GM19025 (cell line): Measurements from ENCODE around the gene FGD3.

Experiments
- ATAC-seq: cut with Tn5 transposase; IDR thresholded peaks from one replicate; pipeline ENCODE4 v1.9.1; 2021; ENCODE audit warnings: mild to moderate bottlenecking, low read depth, moderate library complexity; ENCODE audit not compliant: unreplicated experiment

FGD3 gene

DNA sequence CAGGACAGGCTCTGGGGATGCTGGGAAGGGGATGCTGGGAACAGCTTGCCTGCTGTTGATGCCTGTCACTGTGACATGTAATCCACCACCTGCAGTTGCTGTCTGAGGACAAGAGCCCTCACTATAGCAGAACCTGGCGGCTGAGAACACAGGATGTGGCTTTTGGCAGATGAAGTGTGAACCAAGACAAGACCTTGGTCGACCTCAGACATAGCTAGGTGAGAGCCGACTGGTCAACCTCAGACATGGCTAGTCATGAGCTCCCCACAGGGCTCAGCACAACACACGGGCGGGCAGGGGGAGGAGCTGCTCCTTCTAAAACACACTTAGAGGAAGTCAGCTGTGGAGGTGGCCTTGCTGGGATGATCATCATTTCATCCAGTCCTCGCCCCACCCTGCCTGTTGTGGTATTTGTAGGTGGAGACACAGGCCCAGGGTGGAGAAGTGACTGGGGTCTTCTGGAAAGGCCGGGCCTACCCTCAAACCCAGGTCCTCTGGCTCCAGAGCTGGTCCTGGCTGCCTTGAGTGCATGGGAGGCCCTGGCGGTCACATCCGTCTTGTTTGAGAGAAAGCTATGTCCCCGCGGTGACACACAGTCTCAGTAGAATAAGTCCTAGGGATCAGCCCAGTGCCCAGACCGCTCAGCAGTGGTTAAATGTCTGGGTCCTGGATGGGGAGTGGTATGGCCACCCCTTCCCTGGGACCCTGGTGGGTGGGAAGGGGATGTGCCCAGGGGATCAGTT lies 117.2 kb downstream of the FGD3 start:
- ATAC-seq = peak; percentile 91

DNA sequence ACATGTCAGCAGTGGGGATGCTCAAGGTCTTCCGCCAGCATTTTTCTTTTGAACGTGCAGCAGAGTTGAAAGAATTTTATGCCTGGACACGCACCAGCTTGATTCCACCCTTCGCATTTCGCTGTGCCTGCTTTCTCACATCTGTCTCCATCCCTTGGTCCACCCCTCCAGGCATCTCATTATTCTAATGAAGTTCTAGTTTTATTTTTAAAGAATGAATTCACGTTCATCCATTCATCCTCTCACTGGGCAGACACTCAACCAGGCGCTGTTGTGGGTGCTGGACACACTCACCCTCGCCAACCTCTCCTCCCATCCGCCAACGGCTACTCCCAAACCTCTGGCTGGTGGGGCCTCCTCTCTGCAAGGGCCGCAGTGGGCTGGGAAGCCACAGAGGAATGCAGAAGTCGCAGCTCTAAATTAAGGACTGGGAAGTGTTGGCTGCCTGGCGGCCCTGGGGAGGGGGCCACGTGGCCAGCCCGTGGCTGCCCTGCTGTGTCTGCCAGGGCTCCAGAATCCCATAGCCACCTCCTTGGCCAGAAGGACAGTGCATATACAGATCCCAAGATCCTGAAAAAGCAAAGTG lies 117.9 kb downstream of the FGD3 start:
- ATAC-seq = no peak

DNA sequence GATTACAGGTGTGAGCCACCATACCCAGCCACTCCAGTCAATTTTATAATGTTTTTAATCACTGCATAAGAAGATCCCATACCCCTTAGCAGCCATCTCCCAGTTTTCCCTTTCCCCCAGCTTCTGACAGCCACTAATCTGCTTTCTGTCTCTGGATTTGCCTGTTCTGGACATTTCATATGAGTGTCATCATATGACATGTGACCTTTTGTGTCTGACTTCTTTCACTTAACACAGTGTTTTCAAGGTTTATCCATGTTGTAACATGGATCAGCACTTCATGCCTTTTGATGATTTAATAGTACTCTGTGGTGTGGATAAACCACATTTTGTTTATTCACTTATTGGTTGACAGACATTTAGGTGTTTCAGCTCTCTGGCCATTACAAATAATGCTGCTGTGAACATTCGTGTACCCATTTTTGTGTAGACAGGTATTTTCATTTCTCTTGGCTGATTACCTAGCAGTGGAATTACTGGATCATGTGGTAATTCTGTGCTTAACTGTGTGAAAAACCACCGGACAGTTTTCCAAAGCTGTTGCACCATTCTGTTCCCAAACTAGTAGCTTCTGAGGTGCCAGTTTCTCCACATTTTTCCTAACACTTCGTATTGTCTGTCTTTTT lies 119.8 kb downstream of the FGD3 start:
- ATAC-seq = no peak

DNA sequence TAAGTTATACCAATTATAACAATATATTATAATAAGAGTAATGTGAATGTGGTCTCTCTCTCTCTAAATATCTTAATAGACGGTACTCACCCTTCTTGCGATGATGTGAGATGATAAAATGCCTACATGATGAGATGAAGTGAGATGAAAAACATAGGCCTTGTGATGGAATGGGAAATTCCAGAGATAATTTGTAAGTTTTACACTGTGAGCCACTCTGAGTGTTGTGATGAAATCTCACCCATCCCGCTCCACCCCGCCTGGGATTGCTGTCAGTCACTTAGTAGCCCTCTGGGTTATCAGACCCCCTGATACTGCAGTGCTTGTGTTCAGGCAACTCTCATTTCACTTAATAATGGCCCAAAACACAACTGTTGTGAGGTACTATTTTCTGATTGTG lies 121.6 kb downstream of the FGD3 start:
- ATAC-seq = no peak

DNA sequence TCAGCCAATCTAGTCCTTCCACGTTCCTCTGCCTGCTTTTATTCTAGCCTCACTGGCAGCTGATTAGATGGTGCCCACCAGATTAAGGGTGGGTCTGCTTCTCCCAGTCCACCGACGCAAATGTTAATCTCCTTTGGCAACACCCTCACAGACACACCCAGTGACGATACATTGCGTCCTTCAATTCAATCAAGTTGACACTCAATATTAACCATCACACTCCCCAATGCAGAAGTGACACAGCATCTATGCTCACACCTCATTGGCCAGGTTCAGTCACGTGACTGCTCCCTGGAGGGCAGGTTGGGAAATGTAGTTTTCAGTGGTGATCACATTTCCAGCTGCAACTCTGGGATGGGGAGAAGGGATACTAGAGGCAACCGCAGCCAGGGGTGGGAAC lies 124.1 kb downstream of the FGD3 start:
- ATAC-seq = no peak

DNA sequence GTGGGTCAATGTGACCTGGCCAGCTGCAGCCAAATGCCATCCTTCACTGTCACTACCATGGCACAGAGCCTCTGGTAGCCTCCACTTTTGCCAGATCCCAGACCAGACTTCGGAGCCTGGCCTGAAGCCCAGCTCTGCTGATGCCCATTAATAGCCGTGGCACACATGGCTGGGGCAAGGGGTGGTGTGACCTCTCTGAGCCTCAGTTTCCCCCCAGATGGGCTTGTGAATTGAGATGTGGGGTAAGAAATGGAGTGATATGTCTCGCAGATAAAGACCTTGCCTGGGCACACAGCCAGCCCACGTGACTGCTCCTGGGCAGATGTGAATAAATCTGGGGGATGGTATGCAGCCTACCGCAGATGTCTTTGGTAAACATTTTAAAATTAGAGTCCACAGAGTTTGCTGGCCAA lies 125.1 kb downstream of the FGD3 start:
- ATAC-seq = no peak

DNA sequence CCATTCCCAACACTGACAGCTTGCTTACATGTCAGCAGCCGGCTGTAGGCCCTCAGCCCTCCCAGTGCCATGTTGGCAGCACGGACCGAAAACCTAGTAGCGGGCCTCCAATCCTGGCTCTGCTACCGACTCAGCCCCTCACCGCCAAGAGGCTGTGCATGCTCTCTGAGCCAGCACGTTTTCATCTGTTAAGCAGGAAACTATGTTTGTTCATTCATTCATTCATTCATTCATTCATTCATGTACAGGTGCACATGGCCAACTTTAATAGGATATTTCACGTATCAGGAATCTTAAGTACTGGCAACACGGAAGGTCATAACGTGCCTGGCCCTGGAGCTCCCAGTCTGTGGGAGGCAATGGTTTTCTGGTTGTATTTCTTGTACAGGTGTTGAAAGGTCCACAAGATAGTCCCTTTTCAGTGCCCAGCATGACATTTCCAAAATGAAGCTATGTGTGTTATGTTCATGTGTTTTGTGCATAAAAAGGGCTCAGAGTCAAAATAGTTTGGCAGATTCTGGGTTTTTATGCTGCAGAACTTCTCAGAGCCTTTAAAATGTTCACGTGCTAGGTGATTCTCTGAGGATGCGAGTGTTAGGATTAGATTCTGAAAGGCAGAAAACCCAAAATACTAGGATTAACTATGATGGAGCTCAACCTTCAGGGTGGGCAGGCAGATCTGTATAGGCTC lies 128.9 kb downstream of the FGD3 start:
- ATAC-seq = no peak

DNA sequence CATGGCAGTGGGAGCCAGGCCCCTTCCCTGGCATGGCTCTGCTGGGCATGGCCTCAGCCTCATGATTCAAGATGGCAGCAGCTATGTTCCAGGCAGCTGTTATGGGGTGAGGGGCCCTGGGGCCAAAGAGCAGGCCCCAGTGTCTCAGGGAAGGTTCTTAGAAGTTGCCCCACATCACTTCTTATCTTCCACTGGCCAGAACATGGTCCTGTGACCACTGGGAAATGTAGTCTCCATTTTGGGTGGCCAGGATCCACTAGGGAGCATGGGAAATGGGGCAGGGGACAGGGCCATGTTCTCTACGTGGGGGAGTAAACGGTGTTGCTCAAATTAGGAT lies 129.4 kb downstream of the FGD3 start:
- ATAC-seq = no peak

DNA sequence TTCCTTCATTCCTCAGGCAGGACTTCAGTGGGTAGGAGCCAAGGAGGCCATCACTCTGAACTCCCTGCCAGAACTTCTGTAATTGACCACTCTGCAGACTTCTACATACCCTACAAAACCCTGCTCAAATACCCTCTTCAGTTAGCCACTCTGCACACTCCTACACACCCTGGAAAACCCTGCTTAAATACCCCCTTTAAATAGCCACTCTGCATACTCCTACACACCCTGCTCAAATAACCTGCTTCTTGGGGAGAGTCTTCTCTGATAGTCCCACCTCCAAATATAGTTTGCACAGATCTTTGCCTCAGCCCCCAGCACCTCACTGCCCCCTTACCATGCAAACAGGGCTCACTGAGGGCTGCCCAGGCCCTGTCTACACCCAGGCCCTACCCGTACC lies 130.0 kb downstream of the FGD3 start:
- ATAC-seq = no peak

DNA sequence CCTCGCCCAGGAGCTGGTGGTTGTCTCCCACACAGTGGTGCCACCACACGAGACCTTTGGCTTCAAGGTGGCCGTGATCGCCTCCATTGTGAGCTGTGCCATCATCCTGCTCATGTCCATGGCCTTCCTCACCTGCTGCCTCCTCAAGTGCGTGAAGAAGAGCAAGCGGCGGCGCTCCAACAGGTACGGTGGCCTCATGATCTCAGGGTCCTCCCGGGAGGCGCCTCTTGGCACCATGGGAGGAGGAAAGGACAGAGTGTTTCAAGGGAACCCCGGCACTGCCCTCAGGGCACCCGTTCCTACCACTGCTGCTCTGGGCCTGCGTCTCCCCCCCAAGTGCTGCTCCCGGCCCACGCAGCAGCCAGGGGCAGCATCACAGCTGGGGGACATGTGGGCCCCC lies 130.5 kb downstream of the FGD3 start:
- ATAC-seq = no peak

DNA sequence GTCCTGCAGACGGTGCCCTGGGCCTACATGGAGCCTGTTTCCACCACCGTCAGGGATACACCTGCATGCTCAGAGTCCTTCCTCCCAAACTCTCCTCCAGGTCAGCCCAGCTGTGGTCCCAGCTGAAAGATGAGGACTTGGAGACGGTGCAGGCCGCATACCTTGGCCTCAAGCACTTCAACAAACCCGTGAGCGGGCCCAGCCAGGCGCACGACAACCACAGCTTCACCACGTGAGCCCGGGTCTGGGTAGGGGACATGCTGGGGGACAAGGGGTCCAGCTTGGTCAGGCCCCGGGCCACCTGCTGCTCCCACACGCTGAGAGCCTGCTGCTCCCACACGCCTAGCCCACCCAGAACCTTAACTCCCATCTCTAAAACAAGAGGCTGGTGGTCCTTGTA lies 132.0 kb downstream of the FGD3 start:
- ATAC-seq = no peak

DNA sequence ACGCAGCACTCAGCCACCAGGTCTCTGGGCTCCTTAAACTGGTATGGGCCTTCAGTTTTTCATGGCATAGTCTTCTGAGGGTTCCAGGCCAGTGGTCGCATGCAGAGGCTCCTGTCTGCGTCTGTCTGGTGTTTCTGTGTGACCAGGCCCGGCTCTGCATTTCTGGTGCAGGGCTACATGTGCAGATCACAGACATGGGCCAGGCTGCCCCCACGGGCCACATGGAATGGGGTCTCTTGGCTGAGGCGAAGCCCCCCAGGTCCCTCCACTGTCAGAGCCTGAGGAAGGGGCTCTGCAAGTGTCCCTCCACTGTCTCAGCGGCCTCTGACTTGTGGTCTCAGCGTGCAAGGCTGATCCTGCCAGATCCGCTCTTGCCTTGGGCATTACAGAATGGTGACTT lies 133.1 kb downstream of the FGD3 start:
- ATAC-seq = no peak

DNA sequence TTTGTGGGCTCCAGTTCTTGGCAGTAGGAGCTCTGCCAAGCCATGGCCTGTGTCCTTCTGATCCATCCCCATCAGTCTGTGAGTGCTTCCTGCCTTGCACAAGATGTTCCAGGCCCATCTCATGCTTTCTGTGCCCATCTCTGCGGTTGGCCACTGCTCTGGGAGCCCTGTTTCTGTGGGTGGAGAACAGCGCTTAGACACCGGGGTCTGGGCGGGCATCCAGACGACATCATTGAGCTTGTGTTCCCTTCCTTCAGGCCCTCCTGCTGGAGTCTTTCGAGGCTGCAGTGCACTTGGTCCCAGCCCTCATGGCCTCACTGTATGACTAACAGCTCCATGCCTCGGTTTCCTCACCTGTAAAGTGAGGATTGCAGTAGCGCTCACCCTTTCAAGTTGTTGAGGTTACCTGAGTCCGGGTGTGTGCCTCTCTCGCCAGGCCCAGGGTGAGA lies 133.8 kb downstream of the FGD3 start:
- ATAC-seq = no peak

DNA sequence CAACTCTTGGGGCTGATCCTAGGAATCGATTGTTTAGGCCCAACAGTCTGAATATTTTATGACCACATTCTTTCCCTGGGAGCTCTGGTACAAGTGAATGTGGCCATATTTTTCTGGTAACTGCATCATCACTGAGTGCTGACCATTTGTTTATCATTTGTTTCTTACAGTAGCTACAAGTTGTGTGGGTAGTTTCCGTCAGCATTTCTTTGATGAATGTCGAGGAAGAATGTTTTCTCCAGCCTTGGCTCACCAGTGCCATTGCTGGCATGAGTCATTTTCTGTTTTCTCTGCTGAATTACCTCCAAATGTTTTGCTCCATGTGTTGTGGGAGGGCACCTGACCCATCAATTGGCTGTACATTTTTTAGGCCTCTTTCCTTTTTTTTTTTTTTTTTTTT lies 134.6 kb downstream of the FGD3 start:
- ATAC-seq = no peak

DNA sequence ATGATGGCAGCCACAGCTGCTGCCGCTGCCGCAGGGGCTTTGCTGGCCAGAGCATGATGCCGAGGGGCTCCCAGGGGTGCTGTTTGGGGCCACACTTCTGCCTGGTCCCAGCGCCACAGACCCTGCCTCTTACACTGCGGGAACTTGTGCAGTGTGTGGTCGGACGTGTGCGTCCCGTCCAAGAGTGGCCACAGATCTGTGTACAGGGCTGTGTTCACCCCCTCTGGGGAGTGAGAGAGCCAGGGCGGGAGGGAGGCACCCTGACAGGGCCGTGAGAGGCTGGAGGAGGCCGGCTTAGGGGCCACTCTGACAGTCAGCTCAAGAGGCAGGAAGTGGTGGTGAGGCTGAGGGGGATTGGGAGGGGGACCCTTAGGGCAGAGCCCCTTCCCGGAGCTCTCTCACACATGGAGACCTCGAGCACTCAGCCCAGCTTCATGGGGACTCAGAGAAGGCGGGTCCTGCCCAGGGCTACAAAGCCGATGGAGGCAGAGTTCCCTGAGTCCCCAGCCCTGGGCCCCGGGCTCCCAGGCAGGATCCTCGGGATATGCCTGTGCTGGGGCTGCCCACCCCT lies 135.6 kb downstream of the FGD3 start:
- ATAC-seq = no peak

DNA sequence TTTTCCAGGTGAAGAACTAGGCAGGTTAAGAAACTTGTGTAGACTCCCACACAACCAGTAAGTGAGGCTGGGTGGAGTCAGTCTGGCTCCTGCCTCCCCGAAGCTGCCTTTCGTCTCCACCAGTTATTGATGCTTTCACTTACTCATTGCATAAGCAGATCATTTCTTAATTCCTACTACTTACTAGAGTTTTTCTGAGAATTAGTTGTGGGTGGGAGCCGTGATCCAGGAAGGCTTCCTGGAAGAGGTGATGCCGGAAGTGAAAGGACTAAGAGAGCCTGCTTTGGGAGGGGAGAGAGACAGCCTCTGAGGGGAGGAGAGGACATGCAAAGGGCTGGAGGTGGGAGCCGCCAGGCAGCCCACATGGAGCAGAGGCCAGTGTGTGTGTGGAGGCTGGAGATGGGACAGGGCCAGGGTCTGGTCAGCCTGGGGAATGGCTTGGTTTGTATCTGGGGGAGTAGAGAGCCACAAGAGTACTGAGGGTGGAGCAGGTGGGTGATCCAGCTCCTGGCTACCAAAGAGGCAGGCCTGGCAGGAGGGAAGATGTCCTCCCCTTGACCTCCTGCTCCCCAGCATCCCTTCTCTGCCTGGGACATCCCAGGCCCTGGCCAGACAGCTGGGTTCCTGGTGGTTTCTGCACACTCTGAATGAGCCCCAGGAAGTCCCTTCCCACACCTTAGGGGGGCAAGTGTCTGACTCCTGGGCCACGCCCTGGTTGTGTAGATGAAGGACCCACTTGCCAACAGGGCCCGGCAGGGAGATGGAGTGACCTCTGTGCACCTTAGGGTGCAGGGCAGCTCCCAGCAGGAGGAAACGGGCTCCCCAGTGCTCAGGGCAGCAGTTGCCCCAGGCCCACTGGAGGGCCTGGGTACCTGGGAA lies 136.5 kb downstream of the FGD3 start:
- no peak for ATAC-seq

DNA sequence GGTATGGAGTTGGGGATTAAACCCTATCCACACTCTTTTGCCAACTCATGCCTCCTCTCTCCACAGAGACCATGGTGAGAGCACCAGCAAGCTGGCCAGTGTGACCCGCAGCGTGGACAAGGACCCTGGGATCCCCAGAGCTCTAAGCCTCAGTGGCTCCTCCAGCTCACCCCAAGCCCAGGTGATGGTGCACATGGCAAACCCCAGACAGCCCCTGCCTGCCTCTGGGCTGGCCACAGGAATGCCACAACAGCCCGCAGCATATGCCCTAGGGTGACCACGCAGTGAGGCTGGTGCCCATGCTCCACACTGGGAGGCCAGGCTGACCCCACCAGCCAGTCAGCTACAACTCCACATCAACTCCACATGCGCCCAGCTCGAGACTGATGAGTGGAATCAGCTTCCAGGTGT lies 137.2 kb downstream of the FGD3 start:
- ATAC-seq = no peak

DNA sequence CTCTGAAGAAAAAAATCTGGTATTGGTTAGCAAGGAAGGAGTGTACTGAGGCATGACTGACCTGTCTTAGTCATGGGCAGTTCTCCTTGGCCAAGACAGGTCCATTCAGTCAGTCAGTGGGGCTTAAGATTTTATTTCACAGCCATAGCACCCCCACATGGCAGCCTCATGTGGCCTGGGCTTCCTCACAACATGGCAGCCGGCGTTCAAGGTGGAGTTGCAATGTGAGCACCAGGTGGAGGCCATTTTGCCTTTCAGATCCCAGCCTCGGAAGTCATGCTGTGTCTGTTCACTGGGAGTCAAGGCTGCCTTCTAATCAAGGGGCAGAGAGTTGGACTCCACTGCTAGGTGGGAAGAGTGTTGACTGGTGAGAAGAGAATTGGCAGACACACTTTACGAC lies 138.4 kb downstream of the FGD3 start:
- no peak for ATAC-seq
